Measurements from ENCODE around the gene EXD1.

Gene EXD1, protein sequence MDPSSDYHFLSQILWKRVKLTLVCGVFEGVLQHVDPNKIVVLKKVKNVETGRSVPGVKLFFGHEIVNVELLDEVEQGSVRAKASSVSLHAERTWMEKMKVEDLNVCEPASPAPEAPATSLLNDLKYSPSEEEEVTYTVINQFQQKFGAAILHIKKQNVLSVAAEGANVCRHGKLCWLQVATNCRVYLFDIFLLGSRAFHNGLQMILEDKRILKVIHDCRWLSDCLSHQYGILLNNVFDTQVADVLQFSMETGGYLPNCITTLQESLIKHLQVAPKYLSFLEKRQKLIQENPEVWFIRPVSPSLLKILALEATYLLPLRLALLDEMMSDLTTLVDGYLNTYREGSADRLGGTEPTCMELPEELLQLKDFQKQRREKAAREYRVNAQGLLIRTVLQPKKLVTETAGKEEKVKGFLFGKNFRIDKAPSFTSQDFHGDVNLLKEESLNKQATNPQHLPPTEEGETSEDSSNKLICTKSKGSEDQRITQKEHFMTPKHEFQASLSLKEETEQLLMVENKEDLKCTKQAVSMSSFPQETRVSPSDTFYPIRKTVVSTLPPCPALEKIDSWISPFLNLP

DNA sequence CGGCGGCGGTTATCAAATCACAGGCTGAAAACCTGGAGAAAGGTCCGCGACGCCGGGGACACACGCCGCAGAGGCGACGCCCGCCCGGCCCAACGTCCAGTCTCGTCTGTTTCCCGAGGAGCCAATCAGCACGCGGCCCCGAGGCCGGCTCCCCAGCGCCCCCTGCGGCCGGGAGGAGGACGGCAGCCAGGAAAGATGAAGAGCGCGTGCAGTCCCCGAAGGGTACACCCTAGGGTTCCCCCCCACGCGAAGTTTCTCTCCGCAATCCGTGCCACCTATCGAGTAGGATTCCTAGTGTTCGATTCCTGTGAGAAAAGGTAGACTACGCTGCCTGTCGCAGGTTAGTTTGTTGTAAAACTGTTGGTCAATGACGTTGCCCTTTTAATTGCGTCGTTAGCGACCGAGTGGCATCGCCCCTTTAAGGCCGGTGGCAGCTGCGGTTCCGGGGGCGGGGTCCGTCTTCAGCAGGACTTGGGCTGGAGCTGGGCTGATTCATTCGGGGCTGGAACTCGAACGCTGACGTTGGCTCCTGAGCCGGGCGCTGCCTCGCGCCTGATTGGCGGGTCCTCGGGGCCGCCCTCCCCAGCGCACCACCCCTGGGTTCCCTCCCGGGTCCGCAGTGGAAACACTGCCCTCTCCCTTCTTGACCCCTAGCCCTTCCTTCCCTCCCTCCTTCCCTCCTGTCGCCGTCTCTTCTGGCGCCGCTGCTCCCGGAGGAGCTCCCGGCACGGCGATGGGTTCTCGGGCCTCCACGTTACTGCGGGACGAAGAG, at the start of gene EXD1, which contains the start of gene CHP1:
Gene EXD1 (minus strand): TSS at position 108 of the 772 bp plus-strand sequence. CDS start 4,182 bp downstream, outside the sequence.
Gene CHP1 (plus strand): TSS at position 619 of the 772 bp plus-strand sequence. CDS start 115 bp downstream, at position 734.
- peak; percentile 96 for DNase-seq (ENCODE audit: low spot score)
- TF ChIP-seq, protein P1, sequence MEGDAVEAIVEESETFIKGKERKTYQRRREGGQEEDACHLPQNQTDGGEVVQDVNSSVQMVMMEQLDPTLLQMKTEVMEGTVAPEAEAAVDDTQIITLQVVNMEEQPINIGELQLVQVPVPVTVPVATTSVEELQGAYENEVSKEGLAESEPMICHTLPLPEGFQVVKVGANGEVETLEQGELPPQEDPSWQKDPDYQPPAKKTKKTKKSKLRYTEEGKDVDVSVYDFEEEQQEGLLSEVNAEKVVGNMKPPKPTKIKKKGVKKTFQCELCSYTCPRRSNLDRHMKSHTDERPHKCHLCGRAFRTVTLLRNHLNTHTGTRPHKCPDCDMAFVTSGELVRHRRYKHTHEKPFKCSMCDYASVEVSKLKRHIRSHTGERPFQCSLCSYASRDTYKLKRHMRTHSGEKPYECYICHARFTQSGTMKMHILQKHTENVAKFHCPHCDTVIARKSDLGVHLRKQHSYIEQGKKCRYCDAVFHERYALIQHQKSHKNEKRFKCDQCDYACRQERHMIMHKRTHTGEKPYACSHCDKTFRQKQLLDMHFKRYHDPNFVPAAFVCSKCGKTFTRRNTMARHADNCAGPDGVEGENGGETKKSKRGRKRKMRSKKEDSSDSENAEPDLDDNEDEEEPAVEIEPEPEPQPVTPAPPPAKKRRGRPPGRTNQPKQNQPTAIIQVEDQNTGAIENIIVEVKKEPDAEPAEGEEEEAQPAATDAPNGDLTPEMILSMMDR (IDR thresholded peaks at IDR 0.05; ENCODE audit: extremely low read depth, insufficient read depth, missing control alignments): peak; percentile 93
- in situ Hi-C loops (cut with MboI; ENCODE audit: low pct_unique_long_range_greater_than_20kb, low sequenced_read_pairs, unreplicated experiment): no loop called here

DNA sequence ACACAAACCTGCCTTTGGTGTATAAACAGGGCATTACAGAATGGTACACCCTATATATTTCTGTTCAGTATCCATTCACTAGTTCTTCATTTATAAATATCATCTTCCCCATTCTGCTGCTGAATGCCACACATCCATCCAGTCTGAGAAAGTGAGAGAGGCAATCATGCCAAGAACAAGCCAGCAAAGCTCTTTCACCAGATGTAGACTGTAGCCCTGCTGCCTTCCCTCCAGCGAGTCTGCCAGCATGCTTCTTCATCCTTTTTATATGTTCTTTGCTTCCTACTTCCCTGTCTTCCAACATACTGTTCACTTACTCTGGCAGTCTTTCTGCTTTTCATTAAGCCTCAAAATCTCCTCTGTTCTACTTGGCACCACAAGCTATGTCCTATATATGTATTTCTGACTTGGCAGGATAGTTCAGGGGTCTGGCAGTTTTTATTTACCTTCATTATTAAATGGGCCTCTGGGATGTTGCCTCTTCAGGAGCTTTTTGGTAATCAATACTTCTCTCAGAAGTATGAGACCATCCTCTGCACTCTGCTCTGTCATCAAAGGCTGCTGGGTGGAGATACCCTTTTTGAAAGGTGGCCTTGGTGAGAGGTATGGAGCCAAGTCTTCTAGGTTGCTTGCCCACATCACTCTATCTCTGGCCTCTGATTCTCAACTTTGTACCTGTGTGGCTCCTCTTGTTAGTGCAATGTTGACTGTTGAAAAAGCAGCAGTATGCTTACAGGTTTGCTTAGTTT, 49.2 kb upstream of the EXD1 start:
- DNase-seq (ENCODE audit: low spot score): no peak
- in situ Hi-C loops (cut with MboI; ENCODE audit: low pct_unique_long_range_greater_than_20kb, low sequenced_read_pairs, unreplicated experiment): no loop called here

DNA sequence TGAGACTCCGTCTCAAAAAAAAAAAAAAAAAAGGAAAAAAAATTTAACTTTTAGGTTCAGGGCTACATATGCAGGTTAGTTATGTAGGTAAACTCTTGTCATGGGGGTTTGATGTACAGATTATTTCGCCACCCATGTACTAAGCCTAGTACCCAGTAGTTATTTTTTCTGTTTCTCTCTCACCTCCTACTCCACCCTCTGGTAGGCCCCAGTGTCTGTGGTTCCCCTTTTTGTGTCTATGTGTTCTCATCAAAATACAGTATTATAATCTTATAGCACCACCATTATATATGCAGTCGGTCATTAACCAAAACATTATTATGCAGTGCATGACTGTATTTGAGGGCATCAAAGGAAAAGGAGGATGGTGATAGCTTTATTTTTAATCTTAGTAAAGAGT, 47.8 kb upstream of the EXD1 start:
- DNase-seq (ENCODE audit: low spot score): no peak
- TF ChIP-seq, protein P1 (IDR thresholded peaks at IDR 0.05; ENCODE audit: extremely low read depth, insufficient read depth, missing control alignments): no peak
- in situ Hi-C loops (cut with MboI; ENCODE audit: low pct_unique_long_range_greater_than_20kb, low sequenced_read_pairs, unreplicated experiment): no loop called here

More for the DNA sequence above, 49.2 kb upstream of the EXD1 start:
- TF ChIP-seq, protein P1 (IDR thresholded peaks at IDR 0.05; ENCODE audit: extremely low read depth, insufficient read depth, missing control alignments): no peak

DNA sequence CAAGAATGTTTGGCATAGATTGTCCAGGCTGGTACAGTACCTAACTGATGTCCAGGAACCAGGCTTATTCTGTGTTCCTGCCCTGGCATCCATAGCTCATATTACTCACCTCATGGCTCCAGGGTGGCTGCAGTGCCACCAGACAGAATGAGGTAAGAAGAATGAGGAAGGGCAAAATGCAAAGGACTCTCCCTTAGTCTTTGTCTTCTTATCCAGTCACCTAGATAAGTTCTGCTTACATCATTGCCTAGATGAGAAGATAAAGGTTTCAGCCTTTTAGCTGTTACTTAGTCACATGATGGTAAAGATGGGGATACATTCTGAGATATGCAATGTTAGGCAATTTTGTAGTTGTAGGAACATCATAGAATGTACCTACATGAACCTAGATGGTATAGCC, 46.3 kb upstream of the EXD1 start:
- in situ Hi-C loops (cut with MboI; ENCODE audit: low pct_unique_long_range_greater_than_20kb, low sequenced_read_pairs, unreplicated experiment): no loop called here
- TF ChIP-seq, protein P1 (IDR thresholded peaks at IDR 0.05; ENCODE audit: extremely low read depth, insufficient read depth, missing control alignments): no peak
- DNase-seq (ENCODE audit: low spot score): no peak

DNA sequence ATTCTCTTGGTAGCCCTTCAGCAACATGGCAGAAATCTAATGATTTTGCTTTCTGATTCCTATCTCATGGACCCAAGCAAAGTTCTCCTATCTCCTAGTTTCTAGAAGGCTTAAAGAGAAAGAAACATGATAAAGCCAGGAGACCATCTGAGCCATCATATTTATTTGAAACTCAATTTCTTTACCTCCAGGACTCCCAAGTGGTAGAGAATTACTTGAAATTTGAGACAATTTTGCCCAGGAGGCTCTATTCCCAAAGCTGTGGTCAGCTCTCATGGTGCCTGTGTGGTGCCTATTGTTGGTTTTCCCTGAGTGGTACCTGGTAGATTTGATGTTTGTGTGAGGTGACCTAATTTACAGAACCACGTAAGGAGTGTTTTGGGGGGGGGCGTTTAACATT, 39.3 kb upstream of the EXD1 start:
- TF ChIP-seq, protein P1 (IDR thresholded peaks at IDR 0.05; ENCODE audit: extremely low read depth, insufficient read depth, missing control alignments): no peak
- DNase-seq (ENCODE audit: low spot score): no peak
- in situ Hi-C loops (cut with MboI; ENCODE audit: low pct_unique_long_range_greater_than_20kb, low sequenced_read_pairs, unreplicated experiment): no loop called here

DNA sequence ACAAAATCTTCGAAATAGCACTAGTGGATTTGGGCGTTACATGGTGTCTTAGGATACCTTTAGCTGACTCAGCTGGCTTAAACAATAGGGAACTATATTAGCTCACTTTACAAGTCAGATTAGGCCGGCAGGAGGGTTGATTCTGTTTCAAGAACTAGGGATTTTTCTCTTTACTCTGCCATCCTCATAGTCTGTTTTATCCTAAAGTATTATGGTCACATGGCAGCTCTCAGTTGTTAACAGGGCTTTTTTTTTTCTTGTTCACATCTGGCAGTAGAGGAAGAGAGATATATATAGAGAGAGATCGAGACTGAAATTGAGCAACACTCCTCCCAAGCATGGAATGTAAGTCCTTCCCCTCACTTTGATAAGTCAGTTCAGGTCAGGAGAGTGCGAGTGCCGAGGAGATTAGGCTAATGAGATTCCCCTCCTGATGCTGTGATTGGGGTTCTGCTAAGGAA, 33.4 kb upstream of the EXD1 start:
- no peak for DNase-seq (ENCODE audit: low spot score)
- TF ChIP-seq, protein P1 (IDR thresholded peaks at IDR 0.05; ENCODE audit: extremely low read depth, insufficient read depth, missing control alignments): no peak

More for the DNA sequence above, 33.4 kb upstream of the EXD1 start:
- in situ Hi-C loops (cut with MboI; ENCODE audit: low pct_unique_long_range_greater_than_20kb, low sequenced_read_pairs, unreplicated experiment): no loop called here

All from GM13977 (cell line).